H4 (cell line): ENCODE measurements around the gene PKMYT1. TPM values are rescaled to one million over a fixed set of nuclear protein-coding genes. Genes with fewer than 3 reads are reported as not detected.
"Not testable (repeated sequence)": the region's sequence is repeated elsewhere in the genome, so short reads cannot be mapped to it uniquely, and the experiment has no call there.

ENCODE experiments used
- DNase-seq: peaks from one replicate; pipeline ENCODE4 v3.0.0-alpha.2; 2015; ENCODE audit warnings: low spot score
- total RNA-seq: library from RNA; depleted of rRNA; stranded (reverse); fragments of >200 nt; shearing (Covaris generic); gene quantifications from 2 replicates; pipeline ENCODE4 v1.2.3, GENCODE V29; 2014

Gene PKMYT1
- total RNA-seq, 1 experiment from 2014 or later, result 19.9 TPM

DNA sequence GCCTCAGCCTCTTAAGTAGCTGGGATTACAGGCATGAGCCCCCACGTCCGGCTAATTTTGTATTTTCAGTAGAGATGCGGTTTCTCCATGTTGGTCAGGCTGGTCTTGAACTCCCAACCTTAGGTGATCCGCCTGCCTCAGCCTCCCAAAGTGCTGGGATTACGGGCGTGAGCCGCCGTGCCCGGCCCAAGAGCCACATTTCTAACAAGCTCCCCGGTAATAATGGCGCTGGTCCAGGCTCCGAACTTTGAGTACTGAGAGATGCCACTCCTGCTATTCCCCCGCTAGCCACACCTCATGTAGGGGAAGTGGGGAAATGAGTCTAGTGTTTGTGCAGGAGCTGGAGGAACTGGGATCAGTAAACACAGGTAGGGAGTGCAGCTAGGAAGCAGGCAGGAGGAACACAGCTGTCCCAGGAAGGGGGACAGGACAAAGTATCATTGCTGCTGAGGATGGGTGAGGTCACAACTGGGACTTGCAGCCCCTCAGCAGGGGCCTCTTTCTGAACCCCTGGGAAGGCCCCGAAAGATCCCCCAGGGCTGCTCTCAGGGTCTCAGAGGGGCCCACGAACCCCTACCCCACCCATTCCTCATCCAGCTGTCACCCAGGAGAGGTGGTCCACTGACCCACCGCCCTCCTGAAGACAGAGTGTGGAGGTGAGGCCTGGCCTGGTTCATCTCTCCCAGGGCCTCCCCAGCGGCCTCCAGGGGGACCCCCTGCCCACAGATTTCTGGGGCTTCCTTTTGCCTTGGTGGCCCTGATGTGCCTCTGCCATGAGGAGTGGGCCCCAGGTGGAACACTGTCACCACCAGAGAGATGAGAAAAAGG, 19.8 kb downstream of the PKMYT1 start:
- DNase-seq, result no peak

DNA sequence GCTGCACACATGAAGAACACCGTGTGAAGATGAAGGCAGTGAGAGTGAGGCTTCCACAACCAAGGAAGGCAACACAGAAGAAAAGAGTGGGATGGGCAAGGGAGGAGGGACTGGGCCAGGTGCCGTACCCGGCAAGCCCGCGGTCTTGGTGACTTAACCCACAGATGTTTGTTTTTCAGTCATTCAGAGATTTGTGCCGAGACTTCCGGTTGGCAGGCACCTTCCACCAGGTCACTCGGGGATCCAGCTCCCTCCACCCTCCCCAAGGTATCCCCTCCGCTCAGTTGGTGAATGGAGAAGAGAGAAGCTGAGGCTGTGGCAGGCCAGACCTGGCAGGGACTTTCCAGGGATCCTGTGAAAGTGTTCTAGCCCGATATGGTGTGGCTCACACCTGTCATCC, 21.0 kb downstream of the PKMYT1 start:
- no peak for DNase-seq

- no peak for DNase-seq
Measured at GRCh38 chr16:2956579-2956956, 23.7 kb downstream of the PKMYT1 start.

DNA sequence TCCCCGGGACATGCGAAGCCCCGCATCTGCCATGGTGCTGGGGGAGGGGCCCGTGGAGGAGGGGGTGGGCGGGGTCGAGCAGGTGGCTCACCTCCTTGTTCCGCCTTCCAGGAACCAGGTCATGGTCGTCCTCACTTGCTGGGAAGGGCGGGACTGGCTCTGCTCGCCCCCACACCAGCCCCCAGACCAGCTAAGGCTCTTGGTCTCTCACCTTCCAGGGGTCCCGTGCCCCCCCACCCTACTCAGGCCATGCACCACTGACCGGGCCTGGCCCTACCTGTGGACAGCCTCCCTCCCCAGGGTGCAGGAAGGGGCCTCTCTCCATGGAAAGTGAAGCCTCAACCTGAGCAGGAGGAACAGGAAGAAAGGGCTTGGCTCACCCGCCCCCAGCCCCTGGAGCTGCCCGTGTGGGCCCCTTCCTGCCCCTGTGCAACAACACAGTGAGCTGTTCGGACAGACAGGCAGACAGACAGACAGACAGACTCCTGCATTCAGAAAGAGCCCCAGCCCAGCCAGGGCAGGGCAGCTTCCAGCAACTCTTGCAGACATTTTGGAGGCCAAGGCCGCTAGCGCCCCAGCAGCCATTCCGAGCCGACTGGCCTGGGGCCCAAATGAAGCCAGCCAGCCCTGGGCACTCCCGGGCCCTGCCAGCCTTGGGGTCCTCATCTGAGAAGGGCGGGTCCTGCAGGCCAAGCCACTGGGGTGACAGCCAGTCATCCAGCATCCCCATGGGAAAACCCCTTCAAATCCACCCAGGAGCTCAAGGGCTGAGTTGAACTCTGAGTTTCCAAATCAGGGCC, 24.3 kb downstream of the PKMYT1 start:
- no peak for DNase-seq

DNA sequence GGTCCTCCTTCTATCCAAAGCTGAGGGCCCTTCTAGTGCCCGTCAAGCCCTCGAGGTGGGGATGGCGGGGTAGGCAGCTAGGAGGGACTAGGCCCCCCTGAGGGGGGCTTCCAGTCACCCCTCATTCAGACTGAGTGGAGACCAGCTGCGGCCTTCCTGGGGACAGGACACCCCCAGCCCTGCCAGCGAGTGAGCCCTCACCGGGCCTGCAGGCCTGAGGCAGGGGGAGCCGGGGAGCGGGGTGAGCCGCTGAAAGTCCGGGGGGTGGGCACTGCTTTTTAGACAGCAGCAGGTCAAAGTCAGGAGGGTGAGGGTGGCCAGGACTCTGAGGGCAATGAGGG, 24.8 kb downstream of the PKMYT1 start:
- DNase-seq, result no peak

- no peak for DNase-seq
Measured at GRCh38 chr16:2954656-2955381, 25.4 kb downstream of the PKMYT1 start.

DNA sequence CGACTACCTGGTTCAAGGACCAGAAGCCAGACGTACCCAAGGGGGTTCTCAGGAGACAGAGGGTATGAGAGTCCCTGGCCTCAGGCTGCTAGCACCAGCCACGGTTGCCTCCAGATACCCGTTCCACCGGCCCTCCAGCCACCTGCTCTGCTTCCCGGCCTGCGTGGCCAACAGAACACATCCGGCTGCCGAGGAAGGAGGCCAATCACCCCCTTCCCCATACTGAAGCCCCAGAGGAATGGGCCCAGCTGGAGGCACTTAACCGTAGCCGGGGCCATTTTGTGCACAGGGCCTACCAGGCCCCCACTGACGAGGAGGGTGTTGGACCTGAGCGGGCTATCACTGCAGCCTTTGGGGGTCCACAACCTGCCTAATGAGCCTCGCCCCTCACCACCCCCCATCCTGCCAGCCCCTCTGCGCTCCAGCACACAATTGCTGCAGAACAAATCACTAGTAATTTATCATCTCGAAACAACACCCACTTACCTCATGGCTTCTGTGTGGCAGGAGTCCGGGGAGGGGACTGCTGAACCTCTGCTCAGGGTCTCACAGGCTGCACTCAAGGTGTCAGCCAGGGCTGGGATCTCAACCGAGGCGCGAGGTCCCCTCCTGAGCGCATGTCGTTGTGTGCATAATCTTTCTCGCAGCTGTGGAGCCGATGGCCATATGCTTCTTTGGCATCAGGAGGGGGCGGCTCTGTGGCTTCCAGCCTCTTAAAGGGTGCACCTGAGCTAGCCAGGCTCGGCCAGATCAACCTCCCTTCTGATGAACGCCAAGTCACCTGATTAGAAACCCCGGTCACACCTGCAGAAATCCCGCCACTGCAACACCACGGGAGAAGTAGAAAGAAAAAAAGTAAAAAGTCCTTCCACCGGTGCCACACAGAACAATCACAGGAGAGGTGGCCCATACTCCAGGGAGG, 26.3 kb downstream of the PKMYT1 start:
- no peak for DNase-seq

- no peak for DNase-seq
Measured at GRCh38 chr16:2952679-2953078, 27.6 kb downstream of the PKMYT1 start.

DNA sequence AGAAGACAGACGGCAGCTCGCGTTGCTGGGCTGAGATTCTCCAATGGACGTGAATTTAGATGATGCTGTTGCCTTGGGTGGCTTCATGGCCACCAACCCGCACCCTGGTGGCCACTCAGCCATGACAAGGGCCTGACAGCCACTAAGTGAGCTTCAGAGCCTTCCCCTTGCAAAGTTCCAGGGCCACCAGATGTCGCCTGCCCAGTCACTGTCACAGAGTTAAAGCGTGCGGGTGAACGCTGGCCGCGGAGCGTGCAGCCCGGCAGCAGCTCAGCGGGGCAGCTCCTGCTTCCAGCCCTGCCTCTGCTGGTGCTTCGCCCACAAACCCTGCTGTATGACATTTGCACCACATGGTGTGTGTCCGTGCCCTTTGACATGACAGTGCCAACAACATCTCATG, 29.5 kb downstream of the PKMYT1 start:
- no peak for DNase-seq

- no peak for DNase-seq
Measured at GRCh38 chr16:2950353-2950724, 29.9 kb downstream of the PKMYT1 start.

- DNase-seq, result no peak
Measured at GRCh38 chr16:2949705-2950352, 30.4 kb downstream of the PKMYT1 start.

GRCh38 chr16:2948807-2949704, 31.2 kb downstream of the PKMYT1 start:
- DNase-seq, result no peak

DNA sequence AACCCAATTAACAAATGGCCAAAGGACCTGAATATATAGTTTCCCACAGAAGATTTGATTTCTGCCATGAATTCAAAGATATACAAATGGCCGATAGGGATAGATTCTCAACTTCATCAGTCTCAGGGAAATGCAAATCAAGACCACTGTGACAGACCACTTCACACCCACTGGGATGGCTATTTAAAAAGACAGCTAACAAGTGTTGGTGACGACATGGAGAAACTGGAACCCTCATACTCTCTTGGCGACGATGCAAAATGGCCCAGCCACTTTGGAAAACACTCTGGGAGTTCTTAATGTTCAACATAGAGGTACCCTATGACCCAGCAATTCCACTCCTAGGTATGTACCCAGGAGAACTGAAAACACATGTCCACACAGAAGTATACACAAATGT, 33.6 kb downstream of the PKMYT1 start:
- DNase-seq, result no peak

GRCh38 chr16:2943716-2944115, 36.5 kb downstream of the PKMYT1 start:
- not testable (repeated sequence) for DNase-seq

DNA sequence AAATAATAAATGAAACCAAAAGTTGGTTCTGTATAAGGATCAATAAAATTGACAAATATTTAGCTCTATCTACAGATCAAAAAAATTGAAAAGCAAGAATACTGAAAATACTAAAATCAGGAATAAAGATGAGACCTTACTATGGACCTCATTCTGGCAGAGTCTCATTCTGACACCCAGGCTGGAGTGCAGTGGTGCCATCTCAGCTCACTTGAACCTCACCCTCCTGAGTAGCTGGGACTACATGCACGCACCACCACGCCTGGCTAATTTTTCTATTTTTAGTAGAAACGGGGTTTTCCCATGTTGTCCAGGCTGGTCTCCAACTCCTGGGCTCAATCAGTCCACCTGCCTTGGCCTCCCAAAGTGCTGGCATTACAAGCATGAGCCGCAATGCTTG, 38.2 kb downstream of the PKMYT1 start:
- no peak for DNase-seq

GRCh38 chr16:2939968-2940367, 40.3 kb downstream of the PKMYT1 start:
- DNase-seq, result no peak

DNA sequence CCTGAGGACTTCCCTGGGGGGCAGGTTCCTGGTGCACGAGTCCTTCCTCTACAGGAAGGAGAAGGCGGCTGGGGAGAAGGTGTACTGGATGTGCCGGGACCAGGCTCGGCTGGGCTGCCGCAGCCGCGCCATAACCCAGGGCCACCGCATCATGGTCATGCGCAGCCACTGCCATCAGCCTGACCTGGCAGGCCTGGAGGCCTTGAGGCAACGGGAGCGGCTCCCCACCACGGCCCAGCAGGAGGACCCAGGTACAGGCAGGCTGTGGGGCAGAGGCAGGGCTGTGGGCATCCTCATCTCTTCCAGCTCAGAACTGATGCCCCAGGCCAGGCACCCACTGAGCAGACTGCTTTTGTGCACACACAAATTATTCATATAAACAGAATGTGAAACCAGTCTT, 42.0 kb downstream of the PKMYT1 start:
- no peak for DNase-seq

- DNase-seq, result no peak
Measured at GRCh38 chr16:2937170-2937569, 43.1 kb downstream of the PKMYT1 start.

- DNase-seq, result no peak
Measured at GRCh38 chr16:2936436-2937011, 43.7 kb downstream of the PKMYT1 start.

DNA sequence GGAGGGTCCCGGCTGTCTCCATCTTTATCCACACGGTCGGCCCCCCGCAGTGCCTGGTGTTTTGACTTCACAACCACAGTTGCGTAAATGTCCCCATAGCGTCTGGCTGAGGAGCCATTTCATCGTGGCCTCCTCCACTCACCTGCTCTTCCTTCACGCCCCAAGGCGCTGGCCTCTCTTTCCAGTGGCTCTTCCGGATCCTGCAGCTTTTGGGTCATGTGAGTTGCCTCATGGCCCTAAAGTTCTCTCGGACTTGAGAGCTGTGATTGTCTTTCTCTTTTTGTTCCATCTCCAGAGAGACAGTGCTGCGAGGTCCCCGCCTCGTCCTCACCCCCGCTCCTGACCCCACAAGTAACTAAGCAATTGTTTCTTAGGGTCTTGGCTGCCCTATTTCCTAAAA, 45.8 kb downstream of the PKMYT1 start:
- no peak for DNase-seq
